ENCODE measurements around the gene CPXM2. TPM values are rescaled to one million over a fixed set of nuclear protein-coding genes. Genes with fewer than 3 reads are reported as not detected.

The CPXM2 gene
- total RNA-seq, 1 donor from 2014 or later, result not detected

DNA sequence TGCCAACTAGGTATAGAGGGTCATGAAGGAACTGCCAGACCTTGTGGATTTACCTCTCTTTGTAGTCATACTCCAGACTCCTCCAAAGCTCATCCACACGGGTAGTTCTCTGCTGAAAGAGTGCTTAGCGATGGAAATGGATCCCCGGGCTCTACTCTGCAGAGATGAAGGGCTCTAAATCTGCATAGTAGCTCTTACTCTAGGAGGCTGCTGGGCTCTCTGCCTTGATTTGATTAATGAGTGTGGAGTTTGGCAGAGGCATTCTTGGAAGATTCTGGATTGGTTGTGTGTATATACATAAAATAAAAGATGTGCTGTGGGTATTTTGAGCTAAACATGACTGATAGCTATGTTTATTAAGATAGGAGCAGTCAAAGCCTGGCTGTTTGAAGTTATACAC is 21.3 kb upstream of the CPXM2 start:
- Mint-ChIP-seq H3K4me3 (no peak overlapping the region), H3K27me3 (peaks cover 3% of the 10 kb centered on the region), H3K9me3 (no peaks in the 10 kb centered on the region), H3K4me1 (no peaks in the 10 kb centered on the region), H3K36me3 (ENCODE audit: low read depth) (no peaks in the 10 kb centered on the region), H3K27ac (no peak overlapping the region)
- intact Hi-C loops (cut with micrococcal nuclease), result no loop called here
- DNase-seq, result no peak

DNA sequence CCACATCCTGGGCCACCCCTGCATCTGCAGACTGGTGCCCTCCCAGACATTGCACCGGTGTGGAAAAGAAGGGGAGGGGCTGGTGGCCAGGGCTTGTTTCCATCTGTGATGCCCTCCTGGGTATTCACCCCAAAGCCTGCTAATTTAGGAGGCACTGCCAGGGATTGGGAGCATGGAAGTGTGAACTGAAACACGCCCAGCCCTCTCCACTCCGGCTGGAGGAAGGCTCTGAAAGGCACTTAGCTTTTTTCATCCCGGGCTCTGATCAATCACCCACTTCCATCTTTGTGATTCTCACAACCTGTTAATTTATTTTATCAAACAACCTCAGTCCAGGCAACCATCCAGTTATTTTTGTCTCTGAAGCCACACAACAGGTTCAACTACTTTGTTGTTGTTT is 20.9 kb upstream of the CPXM2 start:
- intact Hi-C loops (cut with micrococcal nuclease), result no loop called here
- H3K36me3 Mint-ChIP-seq (ENCODE audit: low read depth), result no peaks in the 10 kb centered on the region
- H3K27ac Mint-ChIP-seq, result no peak overlapping the region
- no peaks in the 10 kb centered on the region for H3K9me3 Mint-ChIP-seq
- H3K4me1 Mint-ChIP-seq, result no peaks in the 10 kb centered on the region
- no peak for DNase-seq
- H3K4me3 Mint-ChIP-seq, result no peak overlapping the region
- H3K27me3 Mint-ChIP-seq, result peaks cover 3% of the 10 kb centered on the region

DNA sequence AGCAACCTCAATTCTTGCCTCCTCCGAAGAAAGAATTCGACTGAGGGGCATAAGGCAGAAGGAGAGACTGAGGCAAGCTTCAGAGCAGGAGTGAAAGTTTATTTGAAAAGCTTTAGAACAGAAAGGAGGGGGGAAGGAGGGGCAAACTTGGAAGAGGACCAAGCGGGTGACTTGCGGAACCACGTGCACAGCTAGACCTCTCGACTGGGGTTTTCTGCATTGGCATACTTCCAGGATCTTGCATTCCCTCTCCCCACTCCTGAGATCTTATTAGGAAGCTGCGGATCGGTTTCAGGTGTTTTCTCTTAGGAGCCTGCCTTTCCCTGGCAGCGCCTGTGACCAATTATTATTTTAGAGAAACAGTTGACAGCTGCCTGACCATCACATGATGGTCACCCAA is 20.3 kb upstream of the CPXM2 start:
- no peak overlapping the region for H3K27ac Mint-ChIP-seq
- no peaks in the 10 kb centered on the region for H3K9me3 Mint-ChIP-seq
- intact Hi-C loops (cut with micrococcal nuclease), result no loop called here
- H3K4me1 Mint-ChIP-seq, result no peaks in the 10 kb centered on the region
- no peak overlapping the region for H3K4me3 Mint-ChIP-seq
- H3K27me3 Mint-ChIP-seq, result peaks cover 3% of the 10 kb centered on the region
- H3K36me3 Mint-ChIP-seq (ENCODE audit: low read depth), result no peaks in the 10 kb centered on the region
- no peak for DNase-seq

DNA sequence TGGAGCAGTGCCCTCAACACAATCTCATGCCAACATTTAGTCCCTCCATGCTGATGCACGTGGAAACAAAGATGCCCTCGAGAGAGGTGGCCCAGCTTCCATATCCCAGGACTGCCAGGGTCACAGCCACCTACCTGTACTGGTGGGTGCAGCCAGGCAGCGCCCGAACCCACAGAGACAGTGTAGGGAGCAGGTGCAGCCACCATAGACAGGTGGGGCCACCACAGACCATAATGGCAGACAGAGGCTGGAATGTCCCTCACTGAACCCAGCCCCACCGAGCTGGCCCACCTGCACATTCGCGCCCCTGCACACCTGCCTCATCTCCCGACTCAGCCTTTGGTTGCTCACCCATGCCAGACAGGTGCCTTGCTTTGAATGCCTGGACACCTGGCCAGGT is 18.3 kb upstream of the CPXM2 start:
- no peaks in the 10 kb centered on the region for H3K36me3 Mint-ChIP-seq (ENCODE audit: low read depth)
- H3K4me3 Mint-ChIP-seq, result no peak overlapping the region
- no peaks in the 10 kb centered on the region for H3K4me1 Mint-ChIP-seq
- DNase-seq, result no peak
- intact Hi-C loops (cut with micrococcal nuclease), result no loop called here
- H3K27ac Mint-ChIP-seq, result no peak overlapping the region
- H3K9me3 Mint-ChIP-seq, result no peaks in the 10 kb centered on the region
- peaks cover under 1% of the 10 kb centered on the region for H3K27me3 Mint-ChIP-seq

DNA sequence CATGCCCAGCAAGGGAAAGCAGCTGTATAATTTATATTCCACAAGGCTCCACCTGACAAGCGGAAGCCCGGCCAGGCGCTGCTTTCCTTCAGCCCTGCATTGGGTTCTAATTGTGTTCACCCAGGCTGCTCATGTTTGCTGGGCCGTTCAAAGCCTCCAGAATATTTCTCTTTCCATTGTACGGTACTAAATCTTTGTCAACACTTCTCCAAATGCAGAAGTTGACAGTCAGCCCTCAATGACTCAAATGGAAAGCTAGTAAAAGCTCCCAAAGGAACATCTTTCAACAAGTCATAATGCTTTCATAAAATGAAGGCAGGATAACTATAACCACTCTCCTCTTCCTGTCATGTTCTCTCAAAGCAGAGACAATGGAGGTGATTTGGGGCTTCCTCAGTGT is 17.8 kb upstream of the CPXM2 start:
- no peak for DNase-seq
- Mint-ChIP-seq H3K9me3 (no peaks in the 10 kb centered on the region), H3K27me3 (no peaks in the 10 kb centered on the region), H3K4me3 (no peak overlapping the region), H3K36me3 (ENCODE audit: low read depth) (no peaks in the 10 kb centered on the region), H3K4me1 (no peaks in the 10 kb centered on the region), H3K27ac (no peak overlapping the region)
- intact Hi-C loops (cut with micrococcal nuclease), result no loop called here

DNA sequence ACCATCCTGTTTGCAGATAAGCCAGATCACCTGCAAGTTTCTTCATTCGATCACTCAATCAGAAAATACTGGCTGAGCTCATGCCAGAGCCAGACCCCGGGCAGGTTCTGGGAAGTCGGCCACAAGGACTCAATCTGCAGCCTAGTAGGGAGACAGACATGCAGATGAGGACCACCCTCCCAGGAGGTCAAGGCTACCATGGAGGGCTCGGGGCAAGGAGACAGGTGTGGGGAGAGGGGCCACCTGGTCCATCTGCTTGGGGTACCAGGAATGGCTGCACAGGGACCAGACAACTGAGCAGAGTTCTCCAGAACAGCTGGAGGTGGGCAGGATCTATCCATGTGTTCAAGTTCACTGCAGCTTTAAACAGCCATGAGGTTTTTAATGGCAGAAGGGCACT is 16.8 kb upstream of the CPXM2 start:
- H3K4me3 Mint-ChIP-seq, result no peak overlapping the region
- H3K4me1 Mint-ChIP-seq, result no peaks in the 10 kb centered on the region
- H3K27ac Mint-ChIP-seq, result no peak overlapping the region
- no peaks in the 10 kb centered on the region for H3K9me3 Mint-ChIP-seq
- DNase-seq, result no peak
- no peaks in the 10 kb centered on the region for H3K36me3 Mint-ChIP-seq (ENCODE audit: low read depth)
- H3K27me3 Mint-ChIP-seq, result no peaks in the 10 kb centered on the region
- intact Hi-C loops (cut with micrococcal nuclease), result no loop called here

DNA sequence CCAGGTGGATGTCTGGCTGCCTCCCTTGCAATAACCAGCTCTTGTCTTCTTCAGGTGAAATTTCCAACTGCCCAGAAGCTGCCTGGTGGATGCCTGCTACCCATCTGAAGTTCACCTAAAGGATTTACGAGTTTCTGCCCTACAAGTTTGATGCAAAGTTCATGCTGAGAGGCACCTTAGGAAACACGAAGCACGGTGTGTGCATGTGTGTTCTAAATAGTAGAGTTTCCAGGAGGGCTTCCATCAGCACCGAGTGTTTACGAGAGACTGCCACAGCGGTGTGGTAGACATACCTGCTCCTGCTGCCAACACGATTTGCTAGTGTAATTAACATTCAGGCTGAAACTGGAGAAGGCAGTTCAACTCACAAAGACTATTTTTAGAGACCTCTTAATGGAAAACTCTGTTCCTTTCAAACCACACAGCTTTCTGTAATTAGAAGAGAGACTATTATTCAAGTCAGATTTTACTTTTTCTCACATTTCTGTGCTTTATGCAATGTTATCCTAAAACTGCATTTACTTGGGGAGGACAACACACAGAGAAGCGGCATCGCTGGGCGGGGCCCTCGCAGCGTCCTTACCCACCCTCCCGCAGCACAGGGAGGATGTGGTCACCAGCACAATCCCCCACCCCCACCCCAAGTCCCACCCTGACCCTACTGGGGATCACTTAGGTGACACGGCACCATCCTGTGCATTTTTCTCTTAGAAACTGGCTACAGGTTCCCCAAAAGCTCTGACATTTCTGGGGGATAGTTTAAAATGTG is 15.5 kb upstream of the CPXM2 start:
- intact Hi-C loops (cut with micrococcal nuclease), result no loop called here
- Mint-ChIP-seq H3K4me1 (no peaks in the 10 kb centered on the region), H3K27ac (no peak overlapping the region), H3K27me3 (no peaks in the 10 kb centered on the region), H3K36me3 (ENCODE audit: low read depth) (no peaks in the 10 kb centered on the region), H3K9me3 (no peaks in the 10 kb centered on the region), H3K4me3 (no peak overlapping the region)
- no peak for DNase-seq

DNA sequence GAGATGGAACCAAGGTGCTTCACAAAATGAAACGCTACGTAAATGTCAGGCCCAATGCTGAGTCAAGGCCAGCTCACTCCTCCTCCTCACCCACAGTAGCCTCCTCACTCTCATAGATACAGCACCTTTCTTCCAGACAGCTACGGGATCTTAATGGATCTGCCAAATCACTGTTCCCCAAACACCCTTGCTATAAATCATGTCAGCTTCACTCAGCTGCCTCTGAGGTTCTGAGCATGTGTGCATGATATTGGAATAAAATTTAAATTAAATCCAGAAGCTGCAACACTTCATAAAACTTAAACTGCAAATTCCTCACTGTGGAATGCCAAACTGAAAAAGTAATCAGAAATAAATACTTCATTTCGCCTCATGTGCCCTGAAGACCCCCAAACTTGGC is 14.7 kb upstream of the CPXM2 start:
- no peak for DNase-seq
- H3K27ac Mint-ChIP-seq, result no peak overlapping the region
- no peaks in the 10 kb centered on the region for H3K9me3 Mint-ChIP-seq
- intact Hi-C loops (cut with micrococcal nuclease), result no loop called here
- H3K4me3 Mint-ChIP-seq, result no peak overlapping the region
- H3K4me1 Mint-ChIP-seq, result no peaks in the 10 kb centered on the region
- H3K36me3 Mint-ChIP-seq (ENCODE audit: low read depth), result no peaks in the 10 kb centered on the region
- no peaks in the 10 kb centered on the region for H3K27me3 Mint-ChIP-seq

DNA sequence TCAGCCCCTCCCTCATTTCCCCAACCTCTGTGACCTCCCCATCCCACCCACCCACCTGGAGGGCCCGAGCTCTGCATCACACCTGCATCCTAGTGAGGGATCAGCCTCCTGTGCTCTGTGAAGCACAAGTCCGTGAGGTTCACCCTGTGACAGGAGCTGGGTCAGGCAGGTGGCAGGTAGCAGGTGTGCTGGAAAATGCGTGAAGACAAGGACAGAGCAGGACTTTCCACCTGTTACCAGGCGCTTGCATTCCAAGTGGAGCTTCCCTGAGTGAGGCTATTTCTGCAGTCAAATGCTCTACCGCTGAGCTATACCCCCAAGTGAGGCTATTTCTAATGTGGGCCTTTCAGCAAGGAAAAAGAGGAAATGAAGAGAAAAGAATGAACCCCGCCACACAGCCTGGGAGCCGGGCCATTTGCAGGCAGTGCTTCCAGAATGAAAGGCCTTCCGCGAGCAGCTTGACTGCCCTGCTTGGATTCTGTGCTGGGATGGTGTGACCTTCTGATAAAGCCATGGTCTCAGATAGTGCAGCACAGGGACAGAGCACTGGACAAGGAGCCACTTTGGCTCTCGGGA is 13.3 kb upstream of the CPXM2 start:
- Mint-ChIP-seq H3K9me3 (no peaks in the 10 kb centered on the region), H3K4me3 (no peak overlapping the region), H3K27ac (no peak overlapping the region), H3K27me3 (no peaks in the 10 kb centered on the region), H3K36me3 (ENCODE audit: low read depth) (no peaks in the 10 kb centered on the region), H3K4me1 (no peaks in the 10 kb centered on the region)
- no peak for DNase-seq
- intact Hi-C loops (cut with micrococcal nuclease), result no loop called here

DNA sequence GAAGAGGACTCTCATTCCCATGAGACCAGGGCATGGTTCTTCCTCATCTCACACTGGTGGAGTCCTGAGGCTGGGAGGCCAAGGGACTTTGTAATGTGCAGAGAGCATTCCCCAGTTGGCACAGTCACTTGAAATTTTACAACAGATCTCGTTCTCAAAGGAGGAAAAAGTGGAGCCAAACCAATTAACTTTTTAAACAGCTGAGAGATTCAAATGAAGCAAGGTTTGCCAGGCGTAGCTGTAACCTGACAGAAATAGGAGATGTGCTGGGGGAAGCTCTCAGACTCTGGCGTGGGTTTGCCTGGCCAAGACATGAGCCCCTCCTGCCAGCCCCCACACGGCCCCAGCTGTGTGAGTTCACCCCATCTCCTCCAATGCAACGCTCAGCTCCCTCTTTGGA is 12.0 kb upstream of the CPXM2 start:
- no peaks in the 10 kb centered on the region for H3K27me3 Mint-ChIP-seq
- H3K9me3 Mint-ChIP-seq, result no peaks in the 10 kb centered on the region
- no peak overlapping the region for H3K27ac Mint-ChIP-seq
- H3K36me3 Mint-ChIP-seq (ENCODE audit: low read depth), result no peaks in the 10 kb centered on the region
- H3K4me3 Mint-ChIP-seq, result no peak overlapping the region
- DNase-seq, result no peak
- H3K4me1 Mint-ChIP-seq, result no peaks in the 10 kb centered on the region
- intact Hi-C loops (cut with micrococcal nuclease), result no loop called here

DNA sequence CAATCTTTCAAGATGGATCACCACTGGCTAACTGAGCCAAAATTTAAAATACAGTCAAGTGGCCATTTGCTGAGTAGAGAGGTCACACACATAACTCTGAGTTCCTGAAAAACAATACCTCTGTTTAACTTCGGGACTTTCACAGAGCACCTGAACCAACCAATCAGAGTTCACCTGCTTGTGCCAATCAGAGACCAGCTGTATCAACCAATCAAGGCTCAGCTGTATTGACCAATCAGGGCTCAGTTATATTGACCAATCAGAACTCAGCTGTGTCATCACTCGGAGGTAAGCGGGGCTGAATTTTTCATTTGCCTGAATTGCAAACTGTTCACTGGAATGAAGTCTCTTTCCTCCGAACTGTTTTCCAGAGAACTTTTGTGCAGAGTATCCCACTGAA is 10.0 kb upstream of the CPXM2 start:
- no peaks in the 10 kb centered on the region for H3K27me3 Mint-ChIP-seq

DNA sequence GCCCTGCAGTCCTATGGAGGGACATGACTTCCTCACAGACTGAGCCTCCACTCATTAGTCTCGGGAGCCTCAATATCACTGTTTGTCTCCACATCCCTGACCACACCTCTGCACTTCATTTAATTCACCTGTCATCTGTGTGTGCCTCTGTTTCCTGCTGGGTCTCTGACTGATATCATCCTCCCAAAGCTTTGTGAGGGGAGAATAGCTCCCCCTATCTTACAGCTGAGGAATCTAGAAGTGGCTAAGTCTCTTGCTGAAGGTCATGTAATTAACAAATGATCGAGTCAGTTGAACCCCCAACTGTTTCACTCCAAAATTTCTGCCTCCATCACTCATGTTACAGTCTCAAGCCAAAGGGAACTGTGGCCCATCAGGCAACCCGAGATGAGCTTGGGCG is 5.5 kb upstream of the CPXM2 start:
- H3K4me3 Mint-ChIP-seq, result no peak overlapping the region
- no peak overlapping the region for H3K27ac Mint-ChIP-seq
- DNase-seq, result no peak
- no peaks in the 10 kb centered on the region for H3K36me3 Mint-ChIP-seq (ENCODE audit: low read depth)
- H3K27me3 Mint-ChIP-seq, result peaks cover 4% of the 10 kb centered on the region
- no peaks in the 10 kb centered on the region for H3K4me1 Mint-ChIP-seq
- no peaks in the 10 kb centered on the region for H3K9me3 Mint-ChIP-seq
- intact Hi-C loops (cut with micrococcal nuclease), result no loop called here

More for the DNA sequence above, 10.0 kb upstream of the CPXM2 start:
- intact Hi-C loops (cut with micrococcal nuclease), result no loop called here
- DNase-seq, result no peak
- no peak overlapping the region for H3K4me3 Mint-ChIP-seq
- no peaks in the 10 kb centered on the region for H3K4me1 Mint-ChIP-seq
- no peaks in the 10 kb centered on the region for H3K36me3 Mint-ChIP-seq (ENCODE audit: low read depth)
- no peak overlapping the region for H3K27ac Mint-ChIP-seq
- no peaks in the 10 kb centered on the region for H3K9me3 Mint-ChIP-seq

DNA sequence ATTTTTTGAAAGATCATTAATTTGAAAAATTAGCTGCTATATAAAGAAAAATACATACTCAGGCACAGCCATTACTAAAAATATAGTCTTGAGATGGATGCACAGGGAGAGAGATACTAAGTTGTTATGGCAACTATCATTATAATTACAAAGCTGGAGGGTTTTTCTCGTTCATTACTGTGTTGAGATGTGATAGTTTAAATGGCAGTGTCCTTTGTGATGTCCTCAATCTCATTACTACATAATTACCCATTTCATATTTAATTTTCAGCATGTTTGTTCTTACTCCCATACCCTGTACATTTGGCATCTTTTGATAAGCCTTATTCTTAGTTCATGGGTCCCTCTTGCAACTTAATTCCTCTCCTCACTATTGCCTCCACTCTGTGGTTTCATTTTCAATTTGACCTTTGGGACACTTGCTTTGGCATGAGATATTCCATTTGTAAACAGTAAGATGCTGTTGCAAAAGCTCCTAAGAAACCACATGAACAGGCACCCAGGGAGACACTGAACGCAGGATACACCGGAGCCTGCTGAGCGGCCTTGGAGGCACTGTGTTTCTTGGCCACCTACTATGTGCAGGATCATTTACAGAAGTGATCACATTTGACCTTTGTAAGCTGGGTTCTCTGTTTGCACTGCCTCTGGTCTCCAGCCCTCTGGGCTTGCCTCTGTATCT is 4.8 kb upstream of the CPXM2 start:
- no peaks in the 10 kb centered on the region for H3K4me1 Mint-ChIP-seq
- intact Hi-C loops (cut with micrococcal nuclease), result no loop called here
- H3K27ac Mint-ChIP-seq, result no peak overlapping the region

DNA sequence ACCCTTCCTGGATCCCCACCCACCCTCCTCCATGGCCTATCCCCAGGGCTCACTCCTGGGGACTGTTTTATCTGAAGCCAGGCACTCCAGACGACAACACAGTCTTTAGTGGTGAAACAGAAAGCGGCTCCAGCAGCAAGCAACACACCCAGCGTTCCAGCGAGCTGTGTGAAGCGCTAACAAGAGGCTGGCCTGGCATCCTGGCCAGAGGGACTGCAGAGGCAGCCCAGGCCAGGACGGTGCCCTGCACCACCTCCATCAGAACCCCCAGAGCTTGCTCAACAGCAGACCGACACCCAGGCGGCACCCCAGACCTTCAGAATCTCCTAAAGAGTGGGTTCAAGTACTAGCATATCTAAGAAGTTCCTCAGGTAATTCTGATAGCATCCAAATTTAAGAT is 2.0 kb upstream of the CPXM2 start:
- Mint-ChIP-seq H3K36me3 (ENCODE audit: low read depth) (no peaks in the 10 kb centered on the region), H3K27ac (no peak overlapping the region), H3K4me3 (no peak overlapping the region), H3K27me3 (peaks cover 21% of the 10 kb centered on the region), H3K4me1 (no peaks in the 10 kb centered on the region), H3K9me3 (no peaks in the 10 kb centered on the region)
- intact Hi-C loops (cut with micrococcal nuclease), result no loop called here
- no peak for DNase-seq

More for the DNA sequence above, 4.8 kb upstream of the CPXM2 start:
- Mint-ChIP-seq H3K9me3 (no peaks in the 10 kb centered on the region), H3K4me3 (no peak overlapping the region), H3K36me3 (ENCODE audit: low read depth) (no peaks in the 10 kb centered on the region), H3K27me3 (peaks cover 4% of the 10 kb centered on the region)
- DNase-seq, result no peak

All from activated CD4-positive, alpha-beta T cell treated with anti-CD3 and anti-CD28 coated beads, Interleukin-2, amount 10 ng/mL, durations not matched to agents 24 days and 14 days (primary cell).